Nephron progenitor cell (in vitro differentiated cells): ENCODE data around the gene TEPSIN.

Source experiments
- DNase-seq: peaks from one replicate; pipeline ENCODE4 v3.0.0; 2021
- H3K27ac Mint-ChIP-seq: 2 replicates; pipeline ENCODE4 v1.8.0; 2021; ENCODE audit warnings: mild to moderate bottlenecking, moderate library complexity, mixed read lengths
- H3K27me3 Mint-ChIP-seq: 2 replicates; pipeline ENCODE4 v1.8.0; 2021; ENCODE audit warnings: mild to moderate bottlenecking, low read depth, mixed read lengths; ENCODE audit not compliant: poor library complexity
- H3K36me3 Mint-ChIP-seq: 2 replicates; pipeline ENCODE4 v1.8.0; 2021; ENCODE audit warnings: low read depth, mixed read lengths
- H3K4me1 Mint-ChIP-seq: 2 replicates; pipeline ENCODE4 v1.8.0; 2021; ENCODE audit warnings: mixed read lengths
- H3K4me3 Mint-ChIP-seq: 2 replicates; pipeline ENCODE4 v1.8.0; 2021; ENCODE audit warnings: mild to moderate bottlenecking, moderate library complexity, mixed read lengths
- H3K9me3 Mint-ChIP-seq: 2 replicates; pipeline ENCODE4 v1.8.0; 2021; ENCODE audit warnings: mild to moderate bottlenecking, moderate library complexity, mixed read lengths
- CTCF ChIP-seq: fragments of 200-600 bp; sonication (generic); IDR thresholded peaks from 2 replicates; pipeline ENCODE4 v1.5.0; 2021; ENCODE audit warnings: antibody characterized with exemption

The TEPSIN gene

GRCh38 chr17:81254955-81255717 is 16.3 kb upstream of the TEPSIN start:
- H3K36me3 Mint-ChIP-seq: no peaks in the 10 kb centered on the region
- peak; percentile 50 for TF ChIP-seq CTCF
- no peak overlapping the region for H3K4me3 Mint-ChIP-seq
- peaks cover 78% of the 10 kb centered on the region for H3K4me1 Mint-ChIP-seq
- DNase-seq: peak; percentile 72
- no peaks in the 10 kb centered on the region for H3K9me3 Mint-ChIP-seq
- H3K27ac Mint-ChIP-seq: peak overlapping the region; percentile 80
- H3K27me3 Mint-ChIP-seq: peaks cover 6% of the 10 kb centered on the region

GRCh38 chr17:81253358-81254131 is 14.7 kb upstream of the TEPSIN start:
- H3K36me3 Mint-ChIP-seq: peaks cover under 1% of the 10 kb centered on the region
- H3K27ac Mint-ChIP-seq: peak overlapping the region; percentile 63
- peaks cover 74% of the 10 kb centered on the region for H3K4me1 Mint-ChIP-seq
- TF ChIP-seq CTCF: peak; percentile 75
- DNase-seq: peak; percentile 67
- no peak overlapping the region for H3K4me3 Mint-ChIP-seq
- H3K9me3 Mint-ChIP-seq: no peaks in the 10 kb centered on the region
- H3K27me3 Mint-ChIP-seq: peaks cover 6% of the 10 kb centered on the region

DNA sequence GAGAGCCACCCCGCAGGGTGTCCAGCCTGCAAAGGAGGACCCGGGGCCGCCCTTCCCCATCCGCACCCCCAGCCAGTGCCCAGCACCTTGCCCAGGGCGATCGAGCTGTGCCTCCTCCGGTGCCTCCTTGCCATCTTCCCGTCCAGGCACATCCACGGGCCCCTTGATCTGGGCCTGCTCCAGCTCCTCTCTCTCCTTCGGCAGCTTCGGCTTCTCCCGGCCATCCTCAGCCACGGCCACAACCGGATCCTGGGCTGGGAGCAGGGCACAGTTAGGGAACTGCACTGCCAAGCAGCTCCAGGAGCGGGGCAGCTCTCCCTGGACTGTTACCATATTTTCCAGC is 14.1 kb upstream of the TEPSIN start:
- Mint-ChIP-seq H3K9me3 (no peaks in the 10 kb centered on the region), H3K4me3 (no peak overlapping the region), H3K27me3 (peaks cover 6% of the 10 kb centered on the region), H3K36me3 (peaks cover 4% of the 10 kb centered on the region), H3K27ac (peak overlapping the region; percentile 63), H3K4me1 (peaks cover 72% of the 10 kb centered on the region)
- TF ChIP-seq CTCF: no peak
- DNase-seq: no peak

DNA sequence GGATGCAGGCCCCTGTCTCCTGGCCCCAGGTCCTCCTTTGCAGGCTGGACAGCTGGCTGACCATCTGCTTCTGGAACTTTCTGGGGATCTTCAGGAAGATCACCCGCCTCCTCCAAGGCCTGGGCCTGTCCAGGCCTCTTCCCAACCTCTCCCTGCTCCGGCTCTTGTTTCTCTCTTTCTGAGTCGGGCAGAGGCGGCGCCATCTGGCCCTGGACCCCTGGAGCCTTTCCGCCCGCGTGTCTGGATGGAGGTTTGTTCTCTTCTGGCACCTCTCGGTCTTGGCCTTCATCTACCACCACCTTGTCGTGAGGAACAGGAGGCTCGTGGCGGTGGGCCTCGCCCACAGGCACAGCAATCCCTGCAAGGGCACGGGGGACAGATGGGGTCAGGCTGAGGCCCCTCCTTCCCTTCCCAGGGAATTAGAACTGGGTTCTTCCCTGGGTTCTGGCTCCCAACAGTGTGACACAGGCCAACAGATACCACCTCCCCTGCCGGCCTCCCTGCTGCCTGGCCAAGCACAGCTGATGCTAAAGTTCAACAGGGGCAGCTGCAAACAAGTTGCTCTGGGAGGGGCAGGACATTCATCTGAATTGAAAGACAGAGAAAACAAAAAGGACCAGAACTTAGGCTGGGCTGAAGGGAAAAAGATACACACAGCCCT is 13.6 kb upstream of the TEPSIN start:
- H3K36me3 Mint-ChIP-seq: peaks cover 4% of the 10 kb centered on the region
- no peak for DNase-seq
- no peak overlapping the region for H3K4me3 Mint-ChIP-seq
- H3K27me3 Mint-ChIP-seq: peaks cover 6% of the 10 kb centered on the region
- peak overlapping the region; percentile 51 for H3K27ac Mint-ChIP-seq
- TF ChIP-seq CTCF: no peak
- no peaks in the 10 kb centered on the region for H3K9me3 Mint-ChIP-seq
- H3K4me1 Mint-ChIP-seq: peaks cover 67% of the 10 kb centered on the region

GRCh38 chr17:81251709-81252301 is 12.9 kb upstream of the TEPSIN start:
- Mint-ChIP-seq H3K36me3 (peaks cover 4% of the 10 kb centered on the region), H3K27me3 (peaks cover 8% of the 10 kb centered on the region), H3K9me3 (no peaks in the 10 kb centered on the region), H3K4me1 (peaks cover 63% of the 10 kb centered on the region), H3K27ac (no peak overlapping the region), H3K4me3 (no peak overlapping the region)
- no peak for DNase-seq
- no peak for TF ChIP-seq CTCF
